GM12878 (cell line): ENCODE data around the gene TWF1. TPM values are rescaled to one million over a fixed set of nuclear protein-coding genes. Genes with fewer than 3 reads are reported as not detected.

Experiments
- ATAC-seq: fragments of 200-7000 bp; cut with Tn5 transposase; 3 replicates; pipeline ENCODE4 v1.9.1; 2020; ENCODE audit warnings: mild to moderate bottlenecking, moderate library complexity
- BruUV-seq: library from RNA; stranded (reverse); fragments of 400-500 nt; replicated peaks from 2 replicates; lab custom pipeline; 2021; lab: Mats Ljungman, UMichigan
- CTCF ChIA-PET: fragments of 300-600 bp; sonication (Branson Sonifier 250); formaldehyde crosslinking; extraction: SDS; loops from one replicate; lab custom pipeline; 2021; ENCODE audit warnings: inconsistent platforms; lab: Yijun Ruan, JAX
- POLR2A ChIA-PET: fragments of 350-600 bp; formaldehyde crosslinking; extraction: SDS; loops from one replicate; lab custom pipeline; 2021; ENCODE audit warnings: inconsistent platforms; lab: Charles Lee
- RAD21 ChIA-PET: fragments of 300-600 bp; sonication (Branson Sonifier 250); formaldehyde crosslinking; loops from one replicate; lab custom pipeline; 2023; ENCODE audit warnings: antibody characterized with exemption; ENCODE audit not compliant: unreplicated experiment; lab: Charles Lee
- SMC1A ChIA-PET: fragments of 300-600 bp; sonication (Branson Sonifier 250); formaldehyde crosslinking; loops from one replicate; lab custom pipeline; 2023; ENCODE audit not compliant: unreplicated experiment, uncharacterized antibody; lab: Charles Lee
- DNase-seq: peaks from one replicate; pipeline ENCODE4 v3.0.0-alpha.2; 2011; ENCODE audit warnings: low read depth, low spot score
- FAIRE-seq: peaks from 3 replicates; lab custom pipeline; 2011; peaks lifted over from hg19 to GRCh38; lab: Jason Lieb, UNC
- H2AFZ ChIP-seq: 2 replicates; pipeline ENCODE4 v1.6.0; 2011; ENCODE audit warnings: low read depth, low read length, control low read depth; ENCODE audit not compliant: control insufficient read depth
- H3K27ac ChIP-seq: 2 replicates; pipeline ENCODE4 v1.5.1; 2011; ENCODE audit warnings: control low read depth; ENCODE audit not compliant: control insufficient read depth, insufficient read depth
- H3K27me3 ChIP-seq, 2 experiments: replicated peaks in 1 of 2; 2 replicates each; pipeline versions ENCODE4 v1.6.0 to v1.6.1; 2011; ENCODE audit warnings: low read length in 1 of 2; ENCODE audit not compliant: control insufficient read depth in 2 of 2, insufficient read depth in 2 of 2
- H3K36me3 ChIP-seq, 2 experiments: 2 replicates each; pipeline ENCODE4 v1.5.1; 2011; ENCODE audit warnings: low read length in 1 of 2; ENCODE audit not compliant: control insufficient read depth in 2 of 2, insufficient read depth in 2 of 2
- H3K4me1 ChIP-seq: 2 replicates; pipeline ENCODE4 v1.6.1; 2011; ENCODE audit warnings: mild to moderate bottlenecking, low read length, moderate library complexity, mixed read lengths; ENCODE audit not compliant: control insufficient read depth, insufficient read depth
- H3K4me2 ChIP-seq: 2 replicates; pipeline ENCODE4 v1.6.0; 2011; ENCODE audit warnings: control low read depth; ENCODE audit not compliant: control insufficient read depth, insufficient read depth
- H3K4me3 ChIP-seq: fragments of 200-600 bp; sonication (generic); 2 replicates; pipeline ENCODE4 v1.5.1; 2016
- H3K79me2 ChIP-seq: 2 replicates; pipeline ENCODE4 v1.6.0; 2011; ENCODE audit warnings: low read length; ENCODE audit not compliant: control insufficient read depth, insufficient read depth
- H3K9ac ChIP-seq: 2 replicates; pipeline ENCODE4 v1.8.0; 2011; ENCODE audit warnings: low read length, control low read depth, mixed read lengths; ENCODE audit not compliant: control insufficient read depth, insufficient read depth
- H3K9me3 ChIP-seq: replicated peaks from 3 replicates; pipeline ENCODE4 v1.5.1; 2011; ENCODE audit warnings: mild to moderate bottlenecking, low read length; ENCODE audit not compliant: control insufficient read depth, insufficient read depth
- H4K20me1 ChIP-seq: 2 replicates; pipeline ENCODE4 v1.6.0; 2011; ENCODE audit not compliant: control insufficient read depth, insufficient read depth
- CHD1 ChIP-seq: IDR thresholded peaks from 2 replicates; pipeline ENCODE4 v1.6.1; 2012; ENCODE audit warnings: low read depth, low read length, improper control_type of control experiment
- EGR1 ChIP-seq, 2 experiments: IDR thresholded peaks; 1 replicate in 1 of 2; 2 replicates in 1 of 2; pipeline ENCODE4 v1.6.1; 2011 to 2012; ENCODE audit warnings: low read depth in 2 of 2, low read length in 2 of 2, borderline replicate concordance in 1 of 2, mild to moderate bottlenecking in 1 of 2, moderate library complexity in 1 of 2
- FOS ChIP-seq: IDR thresholded peaks from 3 replicates; pipeline ENCODE4 v1.6.1; 2011; ENCODE audit warnings: borderline replicate concordance; ENCODE audit not compliant: insufficient read length; ENCODE audit errors: extremely low read depth
- FOXM1 ChIP-seq: IDR thresholded peaks from 2 replicates; pipeline ENCODE4 v1.6.1; 2012; ENCODE audit warnings: low read depth, mild to moderate bottlenecking, inconsistent platforms, low read length, moderate library complexity
- HCFC1 ChIP-seq: fragments of 150-350 bp; IDR thresholded peaks from 2 replicates; pipeline ENCODE4 v1.6.1; 2014; ENCODE audit warnings: low read length
- HDGF ChIP-seq: fragments of 450-650 bp; IDR thresholded peaks from 2 replicates; pipeline ENCODE4 v1.6.1; 2016; ENCODE audit warnings: antibody characterized with exemption
- PAX8 ChIP-seq: fragments of 450-650 bp; IDR thresholded peaks from 2 replicates; pipeline ENCODE4 v1.6.1; 2017; ENCODE audit warnings: mild to moderate bottlenecking, moderate library complexity
- POLR2AphosphoS5 ChIP-seq: IDR thresholded peaks from 2 replicates; pipeline ENCODE4 v1.6.1; 2011; ENCODE audit warnings: mild to moderate bottlenecking, low read length, inconsistent platforms
- RCOR1 ChIP-seq: conservative IDR thresholded peaks from 2 replicates; pipeline ENCODE4 v1.6.1; 2012; ENCODE audit warnings: low read depth, low read length, improper control_type of control experiment
- ZNF24 ChIP-seq: fragments of 450-650 bp; IDR thresholded peaks from 2 replicates; pipeline ENCODE4 v1.6.1; 2017; ENCODE audit warnings: antibody characterized with exemption, mild to moderate bottlenecking
- WGBS: methylation state at CpG from one replicate; pipeline ENCODE4 v1.1.6; 2016; ENCODE audit warnings: low lambda C conversion rate; ENCODE audit not compliant: insufficient replicate concordance, insufficient coverage; ENCODE audit errors: missing lambda C conversion rate; 5-methylcytosine and 5-hydroxymethylcytosine counted together
- in situ Hi-C: fragments of 300-500 bp; cut with MboI; formaldehyde crosslinking; loops from 9 replicates; pipeline ENCODE4 v1.14.3; 2018; ENCODE audit warnings: mixed read lengths
- intact Hi-C: fragments of 100-400 bp; cut with micrococcal nuclease; formaldehyde crosslinking; loops from one replicate; pipeline ENCODE4 v1.14.2; 2022; ENCODE audit not compliant: unreplicated experiment
- polyA plus RNA-seq, 11 experiments: library from polyadenylated mRNA; depleted of rRNA in 4 of 11; unstranded in 6 of 11; stranded (reverse) in 5 of 11; fragments of >200 nt; fragmentation: Nextera tagmentation in 4 of 11; fragmentation: Illumina TruSeq in 1 of 11; extraction: Ambion mirVana in 4 of 11; extraction: Trizol in 1 of 11; gene quantifications; 1 replicate in 1 of 11; 2 replicates in 10 of 11; pipeline versions ENCODE4 v1.2.1 to v1.2.3, GENCODE V29; 2011 to 2016; ENCODE audit warnings: inconsistent platforms in 2 of 11, missing spikeins in 2 of 11, low read depth in 1 of 11
- total RNA-seq, 4 experiments: library from RNA; depleted of rRNA in 3 of 4; stranded (reverse); fragments of >200 nt in 3 of 4; fragmentation: Illumina TruSeq in 1 of 4; extraction: Trizol in 1 of 4; gene quantifications; 2 replicates each; pipeline versions ENCODE4 v1.2.1 to v1.2.3, GENCODE V29; 2013 to 2021
- TF ChIP-seq, protein P1 (sequence below): IDR thresholded peaks from 2 replicates; pipeline ENCODE4 v1.6.1; 2012; ENCODE audit warnings: low read depth, low read length, improper control_type of control experiment
- TF ChIP-seq, protein P2 (sequence below): IDR thresholded peaks from 2 replicates; pipeline ENCODE4 v1.6.1; 2011; ENCODE audit warnings: borderline replicate concordance, low read depth, mild to moderate bottlenecking, moderate library complexity, low read length; ENCODE audit not compliant: insufficient read depth, poor library complexity, severe bottlenecking
- TF ChIP-seq, protein P3 (sequence below): fragments of 450-650 bp; formaldehyde crosslinking; IDR thresholded peaks from 2 replicates; pipeline ENCODE4 v1.5.0; 2022; ENCODE audit warnings: mild to moderate bottlenecking, missing genetic modification characterization
- TF ChIP-seq, protein P4 (sequence below): fragments of 450-650 bp; IDR thresholded peaks from 2 replicates; pipeline ENCODE4 v1.6.1; 2016; ENCODE audit warnings: mild to moderate bottlenecking

TWF1 gene
- total and polyA plus RNA-seq, 10 of the 15 experiments (the other 5 are each of a cell fraction or from before 2014, with no cell fraction given) = 8.7 to 23.5 (median 18.4) TPM

DNA sequence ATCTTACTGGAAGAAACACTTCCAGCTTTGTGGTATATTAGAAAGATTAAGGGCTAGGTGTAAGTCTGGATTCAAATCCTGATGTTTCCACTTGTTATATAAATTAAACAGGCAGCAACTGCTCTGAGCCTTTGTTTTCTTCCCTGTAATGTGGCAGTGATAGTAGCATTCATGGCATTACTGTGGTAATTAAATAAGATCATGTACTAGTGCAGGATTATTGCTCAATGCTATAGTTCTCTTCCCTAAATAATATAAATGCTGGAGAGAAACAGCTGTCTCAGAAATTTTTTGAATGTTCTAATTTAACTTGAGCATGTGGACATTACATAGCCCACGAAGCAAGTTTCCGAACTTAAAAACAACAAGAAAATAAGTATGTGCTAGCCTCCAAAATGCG is 35.1 kb upstream of the TWF1 start:
- POLR2A ChIA-PET = interaction anchor here (0.6 kb wide), 1 partner anchor 27 kb away, joined by 3 read pairs; no protein-coding TSS in a partner anchor
- no peak for ATAC-seq
- TF ChIP-seq ZNF24 (no peak), FOS (no peak), HCFC1 (no peak), PAX8 (no peak), HDGF (no peak), CHD1 (no peak), EGR1 (IDR thresholded peaks at IDR 0.05; ENCODE audit: borderline replicate concordance in 1 of 2, low read depth in 2 of 2, low read length in 2 of 2) (no peak), RCOR1 (no peak), FOXM1 (no peak), POLR2AphosphoS5 (no peak)
- TF ChIP-seq, protein P1, sequence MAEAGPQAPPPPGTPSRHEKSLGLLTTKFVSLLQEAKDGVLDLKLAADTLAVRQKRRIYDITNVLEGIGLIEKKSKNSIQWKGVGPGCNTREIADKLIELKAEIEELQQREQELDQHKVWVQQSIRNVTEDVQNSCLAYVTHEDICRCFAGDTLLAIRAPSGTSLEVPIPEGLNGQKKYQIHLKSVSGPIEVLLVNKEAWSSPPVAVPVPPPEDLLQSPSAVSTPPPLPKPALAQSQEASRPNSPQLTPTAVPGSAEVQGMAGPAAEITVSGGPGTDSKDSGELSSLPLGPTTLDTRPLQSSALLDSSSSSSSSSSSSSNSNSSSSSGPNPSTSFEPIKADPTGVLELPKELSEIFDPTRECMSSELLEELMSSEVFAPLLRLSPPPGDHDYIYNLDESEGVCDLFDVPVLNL = no peak
- TF ChIP-seq, protein P2, sequence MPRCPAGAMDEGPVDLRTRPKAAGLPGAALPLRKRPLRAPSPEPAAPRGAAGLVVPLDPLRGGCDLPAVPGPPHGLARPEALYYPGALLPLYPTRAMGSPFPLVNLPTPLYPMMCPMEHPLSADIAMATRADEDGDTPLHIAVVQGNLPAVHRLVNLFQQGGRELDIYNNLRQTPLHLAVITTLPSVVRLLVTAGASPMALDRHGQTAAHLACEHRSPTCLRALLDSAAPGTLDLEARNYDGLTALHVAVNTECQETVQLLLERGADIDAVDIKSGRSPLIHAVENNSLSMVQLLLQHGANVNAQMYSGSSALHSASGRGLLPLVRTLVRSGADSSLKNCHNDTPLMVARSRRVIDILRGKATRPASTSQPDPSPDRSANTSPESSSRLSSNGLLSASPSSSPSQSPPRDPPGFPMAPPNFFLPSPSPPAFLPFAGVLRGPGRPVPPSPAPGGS = no peak
- TF ChIP-seq, protein P3, sequence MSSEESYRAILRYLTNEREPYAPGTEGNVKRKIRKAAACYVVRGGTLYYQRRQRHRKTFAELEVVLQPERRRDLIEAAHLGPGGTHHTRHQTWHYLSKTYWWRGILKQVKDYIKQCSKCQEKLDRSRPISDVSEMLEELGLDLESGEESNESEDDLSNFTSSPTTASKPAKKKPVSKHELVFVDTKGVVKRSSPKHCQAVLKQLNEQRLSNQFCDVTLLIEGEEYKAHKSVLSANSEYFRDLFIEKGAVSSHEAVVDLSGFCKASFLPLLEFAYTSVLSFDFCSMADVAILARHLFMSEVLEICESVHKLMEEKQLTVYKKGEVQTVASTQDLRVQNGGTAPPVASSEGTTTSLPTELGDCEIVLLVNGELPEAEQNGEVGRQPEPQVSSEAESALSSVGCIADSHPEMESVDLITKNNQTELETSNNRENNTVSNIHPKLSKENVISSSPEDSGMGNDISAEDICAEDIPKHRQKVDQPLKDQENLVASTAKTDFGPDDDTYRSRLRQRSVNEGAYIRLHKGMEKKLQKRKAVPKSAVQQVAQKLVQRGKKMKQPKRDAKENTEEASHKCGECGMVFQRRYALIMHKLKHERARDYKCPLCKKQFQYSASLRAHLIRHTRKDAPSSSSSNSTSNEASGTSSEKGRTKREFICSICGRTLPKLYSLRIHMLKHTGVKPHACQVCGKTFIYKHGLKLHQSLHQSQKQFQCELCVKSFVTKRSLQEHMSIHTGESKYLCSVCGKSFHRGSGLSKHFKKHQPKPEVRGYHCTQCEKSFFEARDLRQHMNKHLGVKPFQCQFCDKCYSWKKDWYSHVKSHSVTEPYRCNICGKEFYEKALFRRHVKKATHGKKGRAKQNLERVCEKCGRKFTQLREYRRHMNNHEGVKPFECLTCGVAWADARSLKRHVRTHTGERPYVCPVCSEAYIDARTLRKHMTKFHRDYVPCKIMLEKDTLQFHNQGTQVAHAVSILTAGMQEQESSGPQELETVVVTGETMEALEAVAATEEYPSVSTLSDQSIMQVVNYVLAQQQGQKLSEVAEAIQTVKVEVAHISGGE (CRISPR knock-in tag) = no peak
- TF ChIP-seq, protein P4, sequence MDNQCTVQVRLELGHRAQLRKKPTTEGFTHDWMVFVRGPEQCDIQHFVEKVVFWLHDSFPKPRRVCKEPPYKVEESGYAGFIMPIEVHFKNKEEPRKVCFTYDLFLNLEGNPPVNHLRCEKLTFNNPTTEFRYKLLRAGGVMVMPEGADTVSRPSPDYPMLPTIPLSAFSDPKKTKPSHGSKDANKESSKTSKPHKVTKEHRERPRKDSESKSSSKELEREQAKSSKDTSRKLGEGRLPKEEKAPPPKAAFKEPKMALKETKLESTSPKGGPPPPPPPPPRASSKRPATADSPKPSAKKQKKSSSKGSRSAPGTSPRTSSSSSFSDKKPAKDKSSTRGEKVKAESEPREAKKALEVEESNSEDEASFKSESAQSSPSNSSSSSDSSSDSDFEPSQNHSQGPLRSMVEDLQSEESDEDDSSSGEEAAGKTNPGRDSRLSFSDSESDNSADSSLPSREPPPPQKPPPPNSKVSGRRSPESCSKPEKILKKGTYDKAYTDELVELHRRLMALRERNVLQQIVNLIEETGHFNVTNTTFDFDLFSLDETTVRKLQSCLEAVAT = no peak

More for the DNA sequence above, 35.1 kb upstream of the TWF1 start:
- no peaks in the 10 kb centered on the region for H3K9me3 ChIP-seq
- H4K20me1 ChIP-seq = no peaks in the 10 kb centered on the region
- H3K4me1 ChIP-seq = no peaks in the 10 kb centered on the region
- ChIA-PET CTCF (interaction anchor here (0.6 to 2.6 kb wide), 4 partner anchors 7 to 117 kb away, joined by 3 to 5 read pairs (median 4); no protein-coding TSS in a partner anchor), SMC1A (interaction anchor here (0.6 to 1.3 kb wide), 5 partner anchors 10 to 63 kb away, joined by 3 to 4 read pairs (median 4); no protein-coding TSS in a partner anchor), RAD21 (interaction anchor here (0.8 to 2.0 kb wide), 2 partner anchors 12 to 41 kb away, joined by 3 to 5 read pairs; no protein-coding TSS in a partner anchor)
- intact Hi-C loops (no loop called here), in situ Hi-C loops (no loop called here)
- BruUV-seq = no TSS peak
- H2AFZ ChIP-seq = no peak overlapping the region
- H3K36me3 ChIP-seq = no peaks in the 10 kb centered on the region; a peak in 3 of 4 replicates
- no peak overlapping the region for H3K4me3 ChIP-seq
- H3K9ac ChIP-seq = no peak overlapping the region
- H3K4me2 ChIP-seq = no peak overlapping the region
- H3K27ac ChIP-seq = no peak overlapping the region
- H3K79me2 ChIP-seq = no peaks in the 10 kb centered on the region; the same call in none of the 2 replicates
- no peak for DNase-seq
- WGBS = 63% methylated on average over 3 of the region's 3 CpGs
- no peak for FAIRE-seq
- no peaks in the 10 kb centered on the region for H3K27me3 ChIP-seq
